Trophoblast cell (in vitro differentiated cells and primary cell): Measurements from ENCODE around the gene AGXT2.

Experiments
- DNase-seq, 2 donors: peaks; one replicate each; pipeline ENCODE4 v3.0.0-alpha.2; 2016
- H2AFZ ChIP-seq: 2 replicates; pipeline ENCODE4 v1.6.1; 2013; ENCODE audit warnings: low read length, moderate library complexity, mild to moderate bottlenecking; ENCODE audit not compliant: insufficient read depth, poor library complexity
- H2AK5ac ChIP-seq: 2 replicates; pipeline ENCODE4 v1.6.1; 2013; ENCODE audit warnings: mild to moderate bottlenecking, low read length
- H2BK120ac ChIP-seq: 2 replicates; pipeline ENCODE4 v1.6.1; 2013; ENCODE audit warnings: low read length, mild to moderate bottlenecking, moderate library complexity; ENCODE audit not compliant: insufficient read depth, poor library complexity
- H2BK12ac ChIP-seq: 2 replicates; pipeline ENCODE4 v1.6.1; 2013; ENCODE audit warnings: mild to moderate bottlenecking, low read length, moderate library complexity
- H2BK5ac ChIP-seq: 2 replicates; pipeline ENCODE4 v1.6.1; 2013; ENCODE audit warnings: low read length, low read depth, moderate library complexity, mild to moderate bottlenecking; ENCODE audit not compliant: poor library complexity
- H3K14ac ChIP-seq: 2 replicates; pipeline ENCODE4 v1.6.1; 2013; ENCODE audit warnings: mild to moderate bottlenecking, low read length
- H3K18ac ChIP-seq: 2 replicates; pipeline ENCODE4 v1.6.1; 2013; ENCODE audit warnings: mild to moderate bottlenecking, low read length
- H3K23ac ChIP-seq: 2 replicates; pipeline ENCODE4 v1.6.1; 2013; ENCODE audit warnings: low read length
- H3K27ac ChIP-seq: 2 replicates; pipeline ENCODE4 v1.5.1; 2013; ENCODE audit warnings: low read depth, mild to moderate bottlenecking, inconsistent platforms, low read length, moderate library complexity
- H3K27me3 ChIP-seq: 2 replicates; pipeline ENCODE4 v1.6.1; 2013; ENCODE audit warnings: inconsistent platforms, mild to moderate bottlenecking, low read length, moderate library complexity; ENCODE audit not compliant: insufficient read depth
- H3K36me3 ChIP-seq, 2 experiments: 1 replicate in 1 of 2; 2 replicates in 1 of 2; pipeline ENCODE4 v1.6.1; 2013; ENCODE audit warnings: low read length in 2 of 2, mild to moderate bottlenecking in 2 of 2, moderate library complexity in 1 of 2; ENCODE audit not compliant: insufficient read depth in 2 of 2, control insufficient read depth in 1 of 2
- H3K4ac ChIP-seq: 2 replicates; pipeline ENCODE4 v1.6.1; 2013; ENCODE audit warnings: low read depth, mild to moderate bottlenecking, low read length, moderate library complexity
- H3K4me1 ChIP-seq, 2 experiments: 1 replicate in 1 of 2; 2 replicates in 1 of 2; pipeline ENCODE4 v1.6.1; 2013; ENCODE audit warnings: low read length in 2 of 2, mild to moderate bottlenecking in 2 of 2, moderate library complexity in 1 of 2; ENCODE audit not compliant: insufficient read depth in 2 of 2, control insufficient read depth in 1 of 2
- H3K4me2 ChIP-seq: 2 replicates; pipeline ENCODE4 v1.6.1; 2013; ENCODE audit warnings: inconsistent platforms, mild to moderate bottlenecking, low read length, moderate library complexity
- H3K4me3 ChIP-seq: 2 replicates; pipeline ENCODE4 v1.5.1; 2013; ENCODE audit warnings: mild to moderate bottlenecking, low read depth, low read length, inconsistent platforms
- H3K79me1 ChIP-seq: one replicate; pipeline ENCODE4 v1.6.1; 2013; ENCODE audit warnings: low read length
- H3K79me2 ChIP-seq: 2 replicates; pipeline ENCODE4 v1.6.1; 2013; ENCODE audit warnings: low read length, mild to moderate bottlenecking; ENCODE audit not compliant: control insufficient read depth, insufficient read depth, poor library complexity
- H3K9ac ChIP-seq: 2 replicates; pipeline ENCODE4 v1.6.1; 2013; ENCODE audit warnings: mild to moderate bottlenecking, low read length
- H3K9me3 ChIP-seq: 2 replicates; pipeline ENCODE4 v1.6.1; 2013; ENCODE audit warnings: low read depth, mild to moderate bottlenecking, control low read depth, inconsistent platforms, low read length; ENCODE audit not compliant: insufficient read depth
- H4K12ac ChIP-seq: 2 replicates; pipeline ENCODE4 v1.6.1; 2013; ENCODE audit warnings: low read depth, mild to moderate bottlenecking, low read length, moderate library complexity
- H4K8ac ChIP-seq: 2 replicates; pipeline ENCODE4 v1.6.1; 2013; ENCODE audit warnings: low read depth, mild to moderate bottlenecking, low read length, moderate library complexity
- H4K91ac ChIP-seq: one replicate; pipeline ENCODE4 v1.6.1; 2013; ENCODE audit warnings: low read depth, mild to moderate bottlenecking, low read length, moderate library complexity
- WGBS: extraction: QIAGEN DNeasy Blood & Tissue Kit; methylation state at CpG from one replicate; pipeline ENCODE4 v1.1.7; 2013; ENCODE audit warnings: missing lambda C conversion rate; ENCODE audit not compliant: insufficient read length, insufficient coverage; ENCODE audit errors: extremely low coverage; 5-methylcytosine and 5-hydroxymethylcytosine counted together

The AGXT2 gene

GRCh38 chr5:35058374-35058788 is 10.6 kb upstream of the AGXT2 start:
- Histone ChIP-seq H2AK5ac (no peak overlapping the region), H3K4me1 (no peaks in the 10 kb centered on the region), H3K79me1 (no peaks in the 10 kb centered on the region), H2BK5ac (no peak overlapping the region), H3K27ac (no peak overlapping the region), H2BK12ac (no peak overlapping the region), H3K9me3 (no peaks in the 10 kb centered on the region), H3K4me2 (no peak overlapping the region), H2BK120ac (no peak overlapping the region), H3K23ac (no peak overlapping the region), H4K91ac (no peak overlapping the region), H3K36me3 (no peaks in the 10 kb centered on the region), H3K18ac (no peak overlapping the region), H3K14ac (no peak overlapping the region), H3K4me3 (no peak overlapping the region), H4K12ac (no peak overlapping the region), H3K27me3 (no peaks in the 10 kb centered on the region), H3K9ac (no peak overlapping the region), H2AFZ (no peak overlapping the region), H3K4ac (no peak overlapping the region), H3K79me2 (no peaks in the 10 kb centered on the region), H4K8ac (no peak overlapping the region)
- no peak for DNase-seq
- no CpG with 5 or more reads among the region's 3 CpGs for WGBS

DNA sequence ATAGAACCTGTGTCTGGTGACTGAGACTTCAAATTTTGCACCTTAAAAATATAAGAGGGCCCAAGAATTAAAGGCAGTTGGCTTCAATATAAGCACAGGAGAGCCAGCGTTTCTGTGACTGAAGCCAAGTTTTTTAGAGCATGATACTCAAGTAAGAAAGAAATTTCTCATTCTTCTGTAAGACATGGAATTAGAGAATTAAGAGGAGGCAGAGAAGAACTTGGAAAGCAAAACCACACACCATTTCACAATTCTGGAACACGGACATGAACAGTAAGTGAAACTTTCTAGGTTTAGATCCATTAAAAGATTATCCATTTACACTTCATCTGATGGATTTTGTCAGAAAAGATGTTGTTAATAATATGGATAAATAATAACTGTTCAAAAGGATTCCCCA is 8.9 kb upstream of the AGXT2 start:
- no CpG with 5 or more reads among the region's 2 CpGs for WGBS
- Histone ChIP-seq H3K4ac (no peak overlapping the region), H3K4me1 (no peaks in the 10 kb centered on the region), H2BK12ac (no peak overlapping the region), H2BK5ac (no peak overlapping the region), H3K4me2 (no peak overlapping the region), H4K12ac (no peak overlapping the region), H3K4me3 (no peak overlapping the region), H2AFZ (no peak overlapping the region), H3K36me3 (no peaks in the 10 kb centered on the region), H2AK5ac (no peak overlapping the region), H4K91ac (no peak overlapping the region), H3K27ac (no peak overlapping the region), H3K79me1 (no peaks in the 10 kb centered on the region), H3K14ac (no peak overlapping the region), H3K9me3 (no peaks in the 10 kb centered on the region), H3K23ac (no peak overlapping the region), H4K8ac (no peak overlapping the region), H3K18ac (no peak overlapping the region), H2BK120ac (no peak overlapping the region), H3K9ac (no peak overlapping the region), H3K79me2 (no peaks in the 10 kb centered on the region), H3K27me3 (no peaks in the 10 kb centered on the region)
- DNase-seq, result no peak

- Histone ChIP-seq H2BK12ac (no peak overlapping the region), H3K23ac (no peak overlapping the region), H2AK5ac (no peak overlapping the region), H2BK120ac (no peak overlapping the region), H3K4me2 (no peak overlapping the region), H3K18ac (no peak overlapping the region), H3K79me2 (no peaks in the 10 kb centered on the region), H3K4me1 (no peaks in the 10 kb centered on the region), H3K79me1 (no peaks in the 10 kb centered on the region), H2AFZ (no peak overlapping the region), H3K9me3 (no peaks in the 10 kb centered on the region), H3K36me3 (no peaks in the 10 kb centered on the region), H3K9ac (no peak overlapping the region), H2BK5ac (no peak overlapping the region), H3K4me3 (no peak overlapping the region), H3K27ac (no peak overlapping the region), H3K4ac (no peak overlapping the region), H4K12ac (no peak overlapping the region), H3K14ac (no peak overlapping the region), H4K91ac (no peak overlapping the region), H4K8ac (no peak overlapping the region), H3K27me3 (no peaks in the 10 kb centered on the region)
- WGBS, result no CpG with 5 or more reads among the region's 4 CpGs
- DNase-seq, result no peak
These were observed 5.1 kb upstream of the AGXT2 start for GRCh38 chr5:35052838-35053237.

- H3K4me3 ChIP-seq, result no peak overlapping the region
- H3K4me2 ChIP-seq, result no peak overlapping the region
- no peak overlapping the region for H4K8ac ChIP-seq
- H4K12ac ChIP-seq, result no peak overlapping the region
- H3K14ac ChIP-seq, result no peak overlapping the region
- no peak overlapping the region for H2BK5ac ChIP-seq
- no peak overlapping the region for H2BK120ac ChIP-seq
- H3K79me1 ChIP-seq, result no peaks in the 10 kb centered on the region
- no peak overlapping the region for H2AFZ ChIP-seq
- H3K79me2 ChIP-seq, result no peaks in the 10 kb centered on the region
- no peak overlapping the region for H4K91ac ChIP-seq
- no peak overlapping the region for H2BK12ac ChIP-seq
- H3K9ac ChIP-seq, result no peak overlapping the region
- no peaks in the 10 kb centered on the region for H3K4me1 ChIP-seq
- WGBS, result no CpG with 5 or more reads among the region's 3 CpGs
- no peak overlapping the region for H2AK5ac ChIP-seq
- H3K27me3 ChIP-seq, result no peaks in the 10 kb centered on the region
- no peak overlapping the region for H3K18ac ChIP-seq
- no peak for DNase-seq
- H3K23ac ChIP-seq, result no peak overlapping the region
- no peak overlapping the region for H3K27ac ChIP-seq
- H3K9me3 ChIP-seq, result no peaks in the 10 kb centered on the region
- no peak overlapping the region for H3K4ac ChIP-seq
- no peaks in the 10 kb centered on the region for H3K36me3 ChIP-seq
These were observed 2.9 kb upstream of the AGXT2 start for GRCh38 chr5:35050541-35051126.
